Iris pigment epithelial cell (primary cell): ENCODE measurements around the gene PCNA.
"Not testable (repeated sequence)": the region's sequence is repeated elsewhere in the genome, so short reads cannot be mapped to it uniquely, and the experiment has no call there.

Source experiments
- DNase-seq: peaks from one replicate; pipeline ENCODE4 v3.0.0-alpha.2; 2011; ENCODE audit warnings: low read depth

Gene PCNA

DNA sequence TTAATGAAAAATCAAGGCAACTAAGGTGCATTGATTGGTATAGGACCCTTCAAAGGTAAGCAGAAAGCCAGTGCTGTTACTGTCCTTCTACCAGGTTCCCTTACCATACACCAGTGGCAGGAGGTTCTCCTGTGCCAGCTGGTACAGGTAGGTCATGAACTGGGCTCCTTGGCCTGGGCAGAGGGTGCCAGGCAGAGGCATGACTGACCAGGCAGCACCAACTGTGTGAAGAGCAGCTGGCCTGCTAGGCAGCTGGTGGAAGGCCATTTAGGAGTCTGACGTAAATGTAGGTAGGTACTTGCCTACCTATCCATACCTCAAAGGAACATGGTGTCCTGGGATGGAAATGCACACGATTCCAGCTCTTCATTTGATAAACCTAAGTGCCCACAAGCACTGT is 23.3 kb downstream of the PCNA start:
- DNase-seq = no peak

DNA sequence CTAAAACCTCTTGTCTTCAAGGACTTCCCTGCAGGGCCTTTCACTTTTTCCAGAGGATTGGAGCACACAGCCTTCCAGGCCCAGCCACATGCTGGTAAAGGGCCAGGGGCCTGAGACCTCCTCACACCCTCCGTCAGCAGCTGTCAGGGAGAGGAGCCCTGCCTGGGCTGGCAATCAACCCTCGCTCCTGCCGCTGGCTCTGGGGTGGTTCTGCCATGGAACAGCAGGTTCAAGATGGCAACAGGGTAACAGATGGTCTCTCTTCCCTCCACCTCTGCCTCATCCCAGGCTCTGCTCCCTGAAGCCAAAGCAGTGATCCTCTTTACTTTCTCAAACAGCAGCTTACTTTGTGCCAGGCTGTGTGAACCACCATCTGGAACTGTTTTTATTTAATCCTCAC is 23.8 kb downstream of the PCNA start:
- DNase-seq = no peak

DNA sequence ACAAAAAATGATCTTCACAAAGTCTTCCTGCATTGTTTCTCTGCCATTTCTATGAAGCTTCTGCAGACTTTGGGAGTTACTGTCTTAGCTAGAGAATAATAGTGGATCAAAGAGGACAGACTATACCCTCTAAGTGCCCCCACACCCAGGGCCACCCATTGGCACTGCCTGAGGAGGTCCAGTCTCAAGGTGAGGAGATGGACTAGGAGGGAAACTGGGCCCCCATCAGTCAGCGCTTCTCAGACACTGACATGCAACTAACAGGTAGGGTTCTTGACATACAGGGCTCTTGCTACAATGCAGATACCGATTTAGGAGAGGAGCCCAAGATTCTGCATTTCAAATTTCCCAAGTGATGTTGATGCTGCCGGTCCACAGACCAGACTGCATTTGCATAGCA is 24.3 kb downstream of the PCNA start:
- no peak for DNase-seq

DNA sequence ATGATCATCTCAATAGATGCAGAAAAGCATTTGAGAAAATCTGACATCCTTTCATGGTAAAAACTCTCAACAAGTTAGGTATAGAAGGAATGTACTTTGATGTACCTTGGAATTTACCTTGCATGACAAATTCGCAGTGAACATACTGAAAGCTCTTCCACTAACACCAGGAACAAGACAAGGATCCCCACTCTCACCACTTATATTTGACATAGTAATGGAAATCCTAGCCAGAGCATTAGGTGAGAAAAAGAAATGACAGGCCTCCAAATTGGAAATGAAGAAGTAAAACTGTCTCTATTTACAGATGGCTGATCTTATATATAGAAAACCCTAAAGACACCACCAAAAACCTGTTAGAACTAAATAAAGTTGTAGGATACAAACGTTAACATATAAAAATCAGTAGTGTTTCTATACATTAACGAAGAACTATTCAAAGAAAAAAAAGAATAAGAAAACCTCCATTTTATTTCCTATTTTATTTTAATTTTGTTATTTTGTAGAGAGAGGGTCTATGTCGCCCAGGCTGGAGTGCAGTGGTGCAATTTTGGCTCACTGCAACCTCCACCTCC is 26.9 kb downstream of the PCNA start:
- DNase-seq = no peak

DNA sequence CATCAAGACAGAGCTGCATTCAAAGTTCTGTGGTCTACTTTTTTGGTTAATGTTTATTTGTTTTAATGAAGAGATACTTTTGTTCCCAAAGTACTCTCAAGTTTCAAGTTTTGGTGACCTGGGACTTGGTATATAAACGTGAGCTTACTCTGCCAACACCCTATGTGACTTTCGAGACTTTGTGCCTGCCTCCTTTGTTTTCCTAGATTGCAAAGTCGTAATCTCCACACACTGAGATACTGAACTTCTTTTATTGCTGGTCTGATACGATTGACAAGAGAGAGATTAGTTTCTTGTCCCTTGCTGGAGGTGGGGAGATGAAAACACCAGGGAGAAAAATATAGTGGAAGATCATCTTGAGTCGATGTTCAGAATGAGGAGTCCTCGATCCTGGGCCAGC is 27.9 kb downstream of the PCNA start:
- no peak for DNase-seq

DNA sequence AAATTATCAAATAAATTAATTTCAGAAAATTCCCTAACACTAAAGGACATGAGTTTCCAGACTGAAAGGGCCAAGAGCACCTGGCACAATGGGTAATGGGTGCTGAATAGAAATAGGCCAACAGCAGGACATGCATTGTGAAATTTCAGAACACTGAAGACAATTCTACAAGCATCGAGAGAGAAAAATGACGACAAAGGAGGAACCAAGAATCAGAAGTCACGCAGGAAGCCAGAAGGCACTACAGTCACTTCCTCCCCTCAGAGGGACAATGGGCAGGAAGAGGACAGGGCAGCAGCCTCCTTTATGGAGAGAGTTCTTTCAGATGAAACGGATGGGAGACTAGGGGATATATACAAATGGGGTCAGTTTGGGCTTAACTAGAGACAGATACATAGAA is 29.6 kb downstream of the PCNA start:
- no peak for DNase-seq

DNA sequence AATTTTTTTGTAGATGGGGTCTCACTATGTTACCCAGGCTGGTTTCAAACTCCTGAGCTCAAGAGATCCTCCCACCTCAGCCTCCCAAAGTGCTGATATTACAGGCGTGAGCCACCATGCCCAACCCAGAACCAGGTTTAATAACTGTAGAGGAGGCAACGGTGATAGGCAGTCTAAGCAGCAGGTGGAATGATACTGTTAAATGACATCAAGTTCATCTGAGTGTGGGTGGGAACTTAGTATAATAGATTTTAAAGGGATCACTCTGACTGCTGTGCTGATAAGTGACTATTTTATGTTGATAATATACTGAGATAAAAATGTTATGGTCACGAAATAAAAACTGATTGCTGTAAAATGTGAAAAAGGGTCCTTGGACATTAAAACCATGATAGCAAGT is 31.1 kb downstream of the PCNA start:
- no peak for DNase-seq

DNA sequence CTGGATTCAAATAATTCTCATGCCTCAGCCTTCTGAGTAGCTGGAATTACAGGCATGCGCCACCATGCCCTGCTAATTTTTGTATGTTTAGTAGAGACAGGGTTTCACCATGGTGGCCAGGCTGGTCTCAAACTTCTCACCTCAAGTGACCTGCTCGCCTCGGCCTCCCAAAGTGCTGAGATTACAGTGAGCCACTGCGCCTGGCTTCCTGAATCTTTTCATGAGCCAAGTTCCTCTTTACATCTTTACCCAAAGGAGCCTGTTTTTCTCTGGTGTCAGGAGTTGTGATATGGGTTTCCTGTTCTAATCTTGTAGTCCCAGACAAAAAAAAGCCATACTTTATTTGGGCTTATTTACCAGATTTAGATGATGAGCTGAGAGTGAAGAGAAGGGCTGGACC is 34.4 kb downstream of the PCNA start:
- no peak for DNase-seq

DNA sequence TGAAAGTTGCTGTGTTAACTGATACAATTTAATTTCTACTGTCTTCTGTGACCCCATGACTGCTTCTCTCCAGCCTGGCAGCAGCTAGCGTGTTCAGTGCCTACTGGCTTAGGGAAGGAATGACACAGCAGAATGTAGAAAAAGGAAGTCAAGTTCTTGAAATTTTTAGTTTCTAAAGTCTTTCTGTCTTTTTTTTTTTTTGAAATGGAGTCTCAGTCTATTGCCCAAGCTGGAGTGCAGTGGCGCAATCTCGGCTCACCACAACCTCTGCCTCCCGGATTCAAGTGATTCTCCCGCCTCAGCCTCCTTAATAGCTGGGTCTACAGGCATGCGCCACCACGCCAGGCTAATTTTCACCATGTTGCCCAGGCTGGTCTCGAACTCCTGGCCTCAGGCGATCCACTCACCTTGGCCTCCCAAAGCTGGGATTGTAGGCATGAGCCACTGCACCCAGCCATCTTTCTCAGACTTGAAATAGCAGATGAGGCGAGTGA is 39.3 kb downstream of the PCNA start:
- DNase-seq = peak; percentile 78

DNA sequence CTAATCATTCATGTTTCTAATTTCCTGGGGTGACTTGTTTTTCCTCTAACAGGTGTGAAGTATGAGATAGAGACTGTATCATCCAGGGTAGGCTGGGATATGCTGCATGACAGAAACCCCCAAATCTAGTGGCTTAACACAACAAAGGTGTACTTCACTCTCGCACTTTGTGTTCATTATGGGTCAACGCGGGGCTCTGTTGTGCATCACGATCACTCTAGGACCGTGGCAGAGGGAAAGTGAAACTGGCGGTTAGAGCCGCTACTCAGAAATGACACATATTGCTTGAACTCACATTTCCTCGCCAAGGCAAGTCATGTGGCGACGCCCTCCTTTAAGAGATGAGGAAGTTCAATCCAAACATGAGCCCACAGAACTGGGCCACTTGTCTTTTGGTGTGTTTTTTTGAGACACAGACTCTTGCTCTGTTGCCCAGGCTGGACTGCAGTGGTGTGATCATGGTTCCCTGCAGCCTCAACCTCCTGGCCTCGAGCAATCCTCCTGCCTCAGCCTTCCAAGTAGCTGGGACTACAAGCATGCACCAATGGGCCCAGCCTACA is 41.3 kb downstream of the PCNA start:
- peak; percentile 19 for DNase-seq

DNA sequence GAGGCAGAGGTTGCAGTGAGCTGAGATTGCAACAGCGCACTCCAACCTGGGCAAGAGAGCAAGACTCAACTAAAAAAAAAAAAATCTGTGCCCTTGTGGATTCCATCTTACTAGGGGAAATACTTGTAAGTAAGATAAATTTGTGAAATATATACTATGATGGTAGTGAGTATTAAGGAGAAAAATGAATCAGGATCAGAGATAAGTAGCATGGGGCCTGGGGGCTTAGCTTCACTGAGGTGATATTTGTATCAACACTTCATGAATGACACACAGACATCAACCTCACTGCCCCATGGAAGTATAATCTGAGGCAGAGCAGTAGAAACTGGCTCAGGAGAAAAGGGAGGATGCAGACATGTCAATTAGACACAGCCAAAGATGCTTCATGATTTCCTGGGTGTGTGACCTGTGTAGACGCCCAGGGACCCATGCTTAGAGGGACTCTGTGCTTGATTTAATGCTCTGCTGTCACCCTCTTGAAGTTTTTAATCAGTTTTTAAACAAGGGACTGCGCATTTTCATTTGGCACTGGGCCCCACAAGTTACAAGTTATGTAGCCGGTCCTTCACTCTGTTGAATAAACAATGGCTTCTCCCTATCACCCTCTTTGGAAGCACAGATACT is 41.9 kb downstream of the PCNA start:
- DNase-seq = no peak

DNA sequence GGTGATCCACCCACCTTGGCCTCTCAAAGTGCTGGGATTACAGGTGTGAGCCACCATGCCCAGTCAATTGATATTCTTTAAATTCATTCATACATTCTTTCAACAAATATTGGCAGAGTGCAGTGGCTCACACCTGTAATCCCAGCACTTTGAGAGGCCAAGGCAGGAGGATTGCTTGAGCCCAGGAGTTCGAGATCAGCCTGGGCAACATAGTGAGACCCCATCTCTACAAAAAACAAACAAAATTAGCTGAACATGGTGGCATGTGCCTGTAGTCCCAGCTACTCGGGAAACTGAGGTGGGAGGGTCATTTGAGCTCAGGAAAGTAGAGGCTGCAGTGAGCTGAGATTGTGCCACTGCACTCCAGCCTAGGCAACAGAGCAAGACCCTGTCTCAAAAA is 42.8 kb downstream of the PCNA start:
- not testable (repeated sequence) for DNase-seq

DNA sequence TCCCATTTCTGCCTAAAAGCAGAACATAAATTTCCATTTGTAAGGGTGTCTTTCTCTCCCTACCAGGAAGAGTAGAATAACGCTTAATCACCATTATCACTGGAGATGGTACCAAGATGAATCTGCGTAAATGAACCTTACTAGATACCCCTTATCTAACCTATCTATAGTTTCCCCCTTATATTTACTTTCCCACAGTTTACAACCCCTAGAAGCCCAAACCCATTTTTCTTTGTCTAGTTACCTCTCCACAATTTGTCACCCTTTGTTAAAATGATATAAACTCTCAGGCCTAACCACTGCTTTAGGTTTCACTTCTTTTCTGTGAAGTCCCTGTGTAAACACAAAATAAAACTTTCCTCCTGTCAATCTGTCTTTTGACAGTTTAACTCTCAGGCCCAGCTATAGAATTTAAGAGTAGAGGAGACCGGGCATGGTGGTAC is 45.5 kb downstream of the PCNA start:
- no peak for DNase-seq

DNA sequence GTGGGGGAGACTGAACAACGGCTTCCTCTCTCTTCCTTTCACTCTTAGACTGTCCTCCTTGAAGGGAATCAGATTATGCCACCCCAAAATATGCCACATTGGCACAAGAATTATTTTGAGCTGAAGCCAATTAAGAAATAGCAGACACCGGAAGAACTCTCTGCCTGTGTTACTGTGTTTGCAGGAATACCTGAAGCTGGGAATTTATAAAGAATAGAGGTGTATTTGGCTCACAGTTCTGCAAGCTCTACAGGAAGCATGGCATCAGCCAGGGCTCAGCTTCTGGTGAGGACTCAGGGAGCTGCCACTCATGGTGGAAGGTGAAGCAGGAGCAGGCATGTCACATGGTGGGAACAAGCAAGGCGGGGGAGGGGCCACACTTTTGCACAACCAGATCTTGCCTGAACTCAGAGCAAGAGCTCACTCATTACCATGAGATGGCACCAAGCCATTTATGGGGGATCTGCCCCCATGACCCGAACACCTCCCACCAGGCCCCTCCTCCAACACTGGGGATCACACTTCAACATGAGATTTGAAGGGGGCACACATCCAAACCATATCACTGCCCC is 46.0 kb downstream of the PCNA start:
- no peak for DNase-seq

DNA sequence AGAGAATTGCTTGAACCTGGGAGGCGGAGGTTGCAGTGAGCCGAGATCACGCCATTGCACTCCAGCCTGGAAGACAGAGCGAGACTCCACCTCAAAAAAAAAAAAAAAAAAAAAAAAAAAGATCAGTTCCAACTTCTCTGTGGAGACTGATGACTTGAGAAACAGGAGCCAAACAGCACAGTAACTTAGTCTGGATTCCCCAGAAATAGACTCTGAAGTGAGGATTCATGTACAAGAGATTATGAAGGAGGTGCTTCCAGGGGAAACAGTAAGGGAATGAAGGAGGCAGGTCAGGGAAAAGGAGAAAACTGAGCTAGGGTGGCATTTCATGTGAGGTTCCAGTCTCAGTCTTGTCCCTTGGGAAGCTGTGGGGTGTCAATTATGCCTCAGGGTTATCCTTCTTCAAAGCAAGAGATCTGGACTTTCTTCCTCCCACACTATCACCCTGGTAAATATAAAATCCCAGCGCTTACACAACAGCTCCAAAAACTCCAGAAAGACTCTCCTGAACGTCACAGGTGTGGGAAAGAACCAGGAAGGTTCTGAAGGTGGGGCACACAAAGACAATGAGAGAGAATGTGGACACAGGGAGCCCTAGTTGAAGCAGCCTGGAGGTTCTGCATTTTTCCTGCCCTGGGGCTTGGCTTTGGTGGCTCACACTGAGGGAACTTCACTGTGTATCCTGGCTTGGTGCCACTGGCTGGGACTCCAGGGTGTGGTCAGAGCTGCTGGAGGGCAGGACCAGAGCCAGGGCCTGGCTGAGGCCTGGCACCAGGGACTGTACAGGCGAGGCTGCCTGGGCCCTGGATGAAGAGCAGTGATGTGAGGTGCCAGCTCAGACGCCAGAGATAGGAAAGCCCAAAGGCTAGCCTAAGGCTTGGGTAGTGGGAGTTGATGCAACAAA is 46.8 kb downstream of the PCNA start:
- DNase-seq = peak; percentile 31

DNA sequence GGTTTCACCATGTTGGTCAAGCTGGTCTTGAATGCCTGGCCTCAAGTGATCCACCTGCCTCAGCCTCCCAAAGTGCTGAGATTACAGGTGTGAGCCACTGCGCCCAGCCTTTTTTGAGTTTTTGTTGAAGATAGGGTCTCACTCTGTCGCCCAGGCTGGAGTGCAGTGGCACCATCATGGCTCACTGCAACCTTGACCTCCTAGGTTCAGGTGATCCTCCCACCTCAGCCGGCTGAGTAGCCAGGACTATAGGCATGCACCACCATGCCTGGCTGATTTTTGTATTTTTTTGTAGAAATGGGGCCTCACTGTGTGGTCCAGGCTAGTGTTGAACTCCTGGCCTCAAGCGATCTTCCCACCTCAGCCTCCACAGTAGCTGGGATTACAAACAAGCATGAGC is 47.8 kb downstream of the PCNA start:
- DNase-seq = not testable (repeated sequence)

DNA sequence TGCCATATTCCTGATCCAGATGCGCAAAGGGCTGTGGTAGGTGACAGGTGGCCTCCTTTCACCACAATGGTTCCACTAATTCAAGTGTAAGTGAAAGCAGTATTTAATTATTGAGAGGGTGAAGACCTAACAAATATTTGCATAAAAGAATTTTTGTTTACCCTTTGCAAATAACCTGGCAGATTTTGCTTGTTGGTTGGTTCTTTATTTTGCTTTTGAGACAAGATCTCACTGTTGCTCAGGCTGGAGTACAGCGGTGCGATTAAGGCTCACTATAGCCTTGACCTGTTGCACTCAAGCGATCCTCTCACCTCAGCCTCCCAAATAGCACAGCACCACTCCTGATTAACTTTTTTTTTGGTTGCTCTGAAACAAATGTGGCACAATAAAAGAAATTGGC is 49.2 kb downstream of the PCNA start:
- DNase-seq = no peak

DNA sequence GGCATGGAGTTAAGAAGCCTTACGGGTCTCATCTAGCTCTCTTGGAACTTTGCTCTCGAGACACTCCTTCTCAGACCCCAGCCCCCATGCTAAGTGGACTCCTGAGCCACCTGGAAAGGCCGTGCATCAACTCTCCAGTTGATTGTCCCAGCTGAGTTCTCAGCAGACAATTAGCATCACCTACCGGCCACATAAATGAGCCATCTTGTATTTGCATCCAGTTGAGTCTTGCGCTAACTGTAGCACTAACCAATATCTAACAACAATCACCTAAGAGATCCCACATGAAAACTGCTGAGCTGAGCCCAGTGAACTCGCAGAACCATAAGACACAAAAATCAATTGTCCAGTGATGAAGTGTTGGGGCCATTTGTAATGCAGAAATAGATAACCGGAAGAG is 49.7 kb downstream of the PCNA start:
- no peak for DNase-seq

DNA sequence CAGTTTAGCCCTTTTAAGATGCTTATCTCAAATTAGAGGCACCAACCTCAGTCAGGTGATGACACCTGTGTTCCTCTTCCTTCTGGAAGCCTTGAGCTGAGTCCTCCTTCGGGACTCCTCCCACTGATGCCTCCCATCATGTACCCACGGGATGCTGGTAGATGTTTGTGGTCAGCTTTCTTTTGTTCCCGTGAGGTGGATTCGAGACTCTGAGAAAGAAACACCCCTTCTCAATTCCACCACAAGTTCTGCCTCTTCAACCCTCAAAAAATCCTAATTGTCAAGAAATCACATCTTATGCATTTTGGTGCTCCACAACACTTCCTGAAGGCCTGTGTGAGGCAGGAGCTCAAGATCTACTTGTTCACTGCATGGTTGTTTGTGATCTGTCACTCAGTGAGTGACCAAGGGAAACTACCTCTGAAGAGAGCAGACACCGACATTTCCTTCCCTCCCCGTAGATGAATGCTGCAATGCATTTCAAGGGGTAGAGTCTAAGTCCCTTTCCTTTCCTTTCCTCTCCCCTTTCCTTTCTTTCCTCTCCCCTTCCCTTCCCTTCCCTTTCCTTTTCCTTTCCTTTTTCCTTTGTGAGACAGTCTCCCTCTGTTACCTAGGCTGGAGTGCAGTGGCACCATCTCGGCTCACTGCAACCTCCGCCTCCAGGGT is 50.5 kb downstream of the PCNA start:
- no peak for DNase-seq

DNA sequence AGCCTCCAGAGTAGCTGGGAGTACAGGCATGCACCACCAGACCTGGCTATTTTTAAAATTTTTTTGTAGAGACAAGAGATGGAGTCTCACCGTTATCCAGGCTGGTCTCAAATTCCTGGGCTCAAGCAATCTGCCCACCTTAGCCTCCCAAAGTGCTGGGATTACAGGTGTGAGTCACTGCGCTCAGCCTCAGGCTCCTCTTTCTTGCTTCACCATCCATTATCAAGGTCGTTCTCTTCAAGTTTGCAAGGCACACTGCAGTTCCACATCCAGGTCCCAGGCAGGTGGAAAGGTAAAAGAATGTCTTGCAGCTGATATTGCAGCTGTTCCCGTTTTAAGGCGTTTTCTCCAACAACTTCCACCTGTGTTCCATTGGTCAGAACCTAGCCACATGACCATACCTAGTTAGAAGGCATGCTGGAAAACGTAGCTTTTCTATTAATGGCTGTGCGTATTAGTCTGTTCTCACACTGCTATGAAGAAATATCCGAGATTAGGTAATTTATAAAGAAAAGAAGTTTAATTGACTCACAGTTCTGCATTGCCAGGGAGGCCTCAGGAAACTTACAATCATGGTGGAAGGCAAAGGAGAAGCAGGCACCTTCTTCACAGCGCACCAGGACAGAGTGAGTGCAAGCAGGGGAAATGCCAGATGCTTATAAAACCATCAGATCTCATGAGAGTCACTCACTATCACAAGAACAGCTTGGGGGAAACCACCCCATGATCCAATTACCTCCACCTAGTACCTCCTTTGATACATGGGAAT is 51.7 kb downstream of the PCNA start:
- no peak for DNase-seq

DNA sequence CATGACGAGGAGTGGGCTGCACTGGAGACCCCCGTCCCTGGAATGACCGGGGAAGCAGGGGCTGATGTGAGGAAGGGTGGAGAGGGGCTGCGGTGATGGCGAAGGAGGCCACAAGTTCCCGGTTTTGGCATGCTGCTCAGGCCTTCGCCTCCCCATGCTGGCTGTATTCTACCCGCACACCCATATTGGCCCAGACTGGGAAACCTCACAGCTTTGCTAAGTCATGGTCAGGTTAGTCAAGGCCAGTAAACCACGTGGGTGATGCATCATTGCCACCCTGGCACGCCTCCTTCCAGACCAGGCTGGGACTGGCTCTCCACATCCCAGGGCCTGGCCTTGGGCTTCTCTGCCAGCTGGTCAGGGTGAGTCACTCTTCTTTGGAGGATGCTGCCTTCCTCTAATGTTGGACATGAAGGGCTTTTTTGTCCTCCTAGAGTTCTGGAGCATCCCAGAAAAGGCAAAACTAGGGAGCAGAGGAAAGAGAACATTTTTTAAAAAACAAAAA is 53.8 kb downstream of the PCNA start:
- DNase-seq = peak; percentile 94
